Stimulated activated CD4-positive, alpha-beta T cell treated with anti-CD3 and anti-CD28 coated beads, Interleukin-15, amount 100 ng/mL, for 1 hour (primary cell): Measurements from ENCODE around the gene PLXNA4.

Source experiments
- DNase-seq, 2 donors: peaks; one replicate each; pipeline ENCODE4 v3.0.0-alpha.2; 2020; ENCODE audit warnings: low read depth in 1 of 2, low spot score in 1 of 2

The PLXNA4 gene

GRCh38 chr7:132102391-132102790, 473.9 kb downstream of the PLXNA4 start:
- DNase-seq = no peak

- no peak for DNase-seq
Measured at GRCh38 chr7:132100981-132101380, 475.3 kb downstream of the PLXNA4 start.

GRCh38 chr7:132100483-132100882, 475.8 kb downstream of the PLXNA4 start:
- no peak for DNase-seq

- no peak for DNase-seq
Measured at GRCh38 chr7:132099163-132099562, 477.1 kb downstream of the PLXNA4 start.

- DNase-seq = no peak
Measured at GRCh38 chr7:132098327-132098726, 477.9 kb downstream of the PLXNA4 start.

GRCh38 chr7:132097550-132098134, 478.6 kb downstream of the PLXNA4 start:
- DNase-seq = no peak

- DNase-seq = no peak
Measured at GRCh38 chr7:132095111-132095765, 481.0 kb downstream of the PLXNA4 start.

- DNase-seq = no peak
Measured at GRCh38 chr7:132092106-132092505, 484.2 kb downstream of the PLXNA4 start.

GRCh38 chr7:132091706-132092105, 484.6 kb downstream of the PLXNA4 start:
- DNase-seq = no peak

GRCh38 chr7:132090444-132090843, 485.8 kb downstream of the PLXNA4 start:
- DNase-seq = no peak

GRCh38 chr7:132089356-132089755, 486.9 kb downstream of the PLXNA4 start:
- DNase-seq = no peak

- no peak for DNase-seq
Measured at GRCh38 chr7:132087421-132087820, 488.8 kb downstream of the PLXNA4 start.

GRCh38 chr7:132084776-132085388, 491.4 kb downstream of the PLXNA4 start:
- DNase-seq = no peak

- DNase-seq = no peak
Measured at GRCh38 chr7:132083537-132084123, 492.6 kb downstream of the PLXNA4 start.

GRCh38 chr7:132083126-132083525, 493.1 kb downstream of the PLXNA4 start:
- no peak for DNase-seq

GRCh38 chr7:132082394-132082793, 493.9 kb downstream of the PLXNA4 start:
- no peak for DNase-seq

GRCh38 chr7:132081686-132082085, 494.6 kb downstream of the PLXNA4 start:
- DNase-seq = no peak

- DNase-seq = no peak
Measured at GRCh38 chr7:132080967-132081668, 495.2 kb downstream of the PLXNA4 start.

GRCh38 chr7:132080467-132080866, 495.8 kb downstream of the PLXNA4 start:
- no peak for DNase-seq

- DNase-seq = no peak
Measured at GRCh38 chr7:132078891-132079735, 497.2 kb downstream of the PLXNA4 start.
